Testis (tissue), 3 donors: ENCODE data around the gene DIABLO. TPM values are rescaled to one million over a fixed set of nuclear protein-coding genes. Genes with fewer than 3 reads are reported as not detected.

Source experiments
- DNase-seq: peaks from one replicate; pipeline ENCODE4 v3.0.0-alpha.2; 2019
- H3K27ac ChIP-seq, 2 donors: fragments of 200-600 bp; sonication (generic); one replicate each; pipeline ENCODE4 v1.5.1; 2019
- H3K27me3 ChIP-seq: fragments of 200-600 bp; sonication (generic); one replicate; pipeline ENCODE4 v1.5.1; 2019
- H3K36me3 ChIP-seq: fragments of 200-600 bp; sonication (generic); one replicate; pipeline ENCODE4 v1.5.1; 2017; ENCODE audit warnings: low read depth; ENCODE audit errors: missing control alignments
- H3K4me1 ChIP-seq: fragments of 200-600 bp; sonication (generic); one replicate; pipeline ENCODE4 v1.5.1; 2019
- H3K4me3 ChIP-seq, 2 donors: fragments of 200-600 bp; sonication (generic); one replicate each; pipeline ENCODE4 v1.5.1; 2017 to 2019
- H3K9me3 ChIP-seq: fragments of 200-600 bp; sonication (generic); one replicate; pipeline ENCODE4 v1.5.1; 2017
- POLR2A ChIP-seq: fragments of 450-650 bp; IDR thresholded peaks from one replicate; pipeline ENCODE4 v1.6.1; 2017; ENCODE audit warnings: antibody characterized with exemption, mild to moderate bottlenecking, moderate library complexity
- WGBS, 2 donors: methylation state at CpG; one replicate each; pipeline ENCODE4 v1.1.5; 2018; 5-methylcytosine and 5-hydroxymethylcytosine counted together
- intact Hi-C: fragments of 100-400 bp; cut with DNase I; formaldehyde crosslinking; loops from one replicate; pipeline ENCODE4 v1.15.1; 2023; ENCODE audit warnings: low total_unique reads
- polyA plus RNA-seq: library from polyadenylated mRNA; stranded (reverse); fragments of 350-450 nt; fragmentation: Illumina TruSeq; extraction: RNeasy Lipid Tissue Mini Kit (QIAGEN cat#74804); gene quantifications from one replicate; pipeline ENCODE4 v1.2.3, GENCODE V29; 2014; ENCODE audit warnings: low read depth, low replicate concordance; ENCODE audit not compliant: insufficient read depth
- total RNA-seq, 2 donors: library from RNA; depleted of rRNA; stranded (reverse); fragments of >200 nt; gene quantifications; one replicate each; pipeline ENCODE4 v1.2.3, GENCODE V29; 2016
- TF ChIP-seq, protein P1 (sequence below), 3 experiments: fragments of 450-650 bp in 2 of 3; fragments of 200-600 bp in 1 of 3; sonication (generic) in 1 of 3; IDR thresholded peaks; one replicate each; pipeline ENCODE4 v1.5.1; 2016 to 2019; ENCODE audit warnings: antibody characterized with exemption in 3 of 3, mild to moderate bottlenecking in 2 of 3, moderate library complexity in 1 of 3

The DIABLO gene
- total and polyA plus RNA-seq, 3 donors from 2014 or later = 138 to 204 (median 203) TPM

DNA sequence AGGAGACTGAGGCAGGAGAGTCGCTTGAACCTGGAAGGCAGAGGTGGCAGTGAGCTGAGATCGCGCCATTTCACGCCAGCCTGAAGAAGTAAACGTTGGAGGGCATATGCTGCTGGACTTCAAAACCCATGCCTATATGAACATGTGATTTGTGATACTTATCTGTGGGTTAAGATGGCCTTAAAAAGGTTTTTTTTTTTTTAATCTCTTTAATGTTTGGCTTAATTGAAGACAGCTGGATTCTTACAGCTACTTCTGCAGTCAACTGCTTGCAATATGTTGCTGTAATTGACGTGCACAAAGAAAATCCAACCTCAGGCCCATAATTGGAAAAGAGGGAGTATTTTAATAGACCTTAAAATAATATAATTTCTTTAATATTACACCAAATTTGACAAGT lies 23.8 kb downstream of the DIABLO start:
- no peak for TF ChIP-seq POLR2A
- TF ChIP-seq, protein P1, sequence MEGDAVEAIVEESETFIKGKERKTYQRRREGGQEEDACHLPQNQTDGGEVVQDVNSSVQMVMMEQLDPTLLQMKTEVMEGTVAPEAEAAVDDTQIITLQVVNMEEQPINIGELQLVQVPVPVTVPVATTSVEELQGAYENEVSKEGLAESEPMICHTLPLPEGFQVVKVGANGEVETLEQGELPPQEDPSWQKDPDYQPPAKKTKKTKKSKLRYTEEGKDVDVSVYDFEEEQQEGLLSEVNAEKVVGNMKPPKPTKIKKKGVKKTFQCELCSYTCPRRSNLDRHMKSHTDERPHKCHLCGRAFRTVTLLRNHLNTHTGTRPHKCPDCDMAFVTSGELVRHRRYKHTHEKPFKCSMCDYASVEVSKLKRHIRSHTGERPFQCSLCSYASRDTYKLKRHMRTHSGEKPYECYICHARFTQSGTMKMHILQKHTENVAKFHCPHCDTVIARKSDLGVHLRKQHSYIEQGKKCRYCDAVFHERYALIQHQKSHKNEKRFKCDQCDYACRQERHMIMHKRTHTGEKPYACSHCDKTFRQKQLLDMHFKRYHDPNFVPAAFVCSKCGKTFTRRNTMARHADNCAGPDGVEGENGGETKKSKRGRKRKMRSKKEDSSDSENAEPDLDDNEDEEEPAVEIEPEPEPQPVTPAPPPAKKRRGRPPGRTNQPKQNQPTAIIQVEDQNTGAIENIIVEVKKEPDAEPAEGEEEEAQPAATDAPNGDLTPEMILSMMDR (IDR thresholded peaks at IDR 0.05) = no peak
- Histone ChIP-seq H3K36me3 (no peaks in the 10 kb centered on the region), H3K9me3 (no peaks in the 10 kb centered on the region), H3K4me1 (no peaks in the 10 kb centered on the region), H3K27ac (no peak overlapping the region), H3K27me3 (no peaks in the 10 kb centered on the region), H3K4me3 (no peak overlapping the region)
- no peak for DNase-seq
- 88 to 91% methylated on average over 6 of the region's 6 CpGs for WGBS, 2 donors
- intact Hi-C loops = no loop called here

- 87 to 95% methylated on average over 4 to 5 of the region's 5 CpGs for WGBS, 2 donors
- TF ChIP-seq, protein P1 (IDR thresholded peaks at IDR 0.05) = no peak
- TF ChIP-seq POLR2A = no peak
- intact Hi-C loops = no loop called here
- no peak for DNase-seq
- Histone ChIP-seq H3K36me3 (no peaks in the 10 kb centered on the region), H3K27me3 (no peaks in the 10 kb centered on the region), H3K4me1 (no peaks in the 10 kb centered on the region), H3K4me3 (no peak overlapping the region), H3K9me3 (no peaks in the 10 kb centered on the region), H3K27ac (no peak overlapping the region)
These were observed 24.5 kb downstream of the DIABLO start for GRCh38 chr12:122201381-122201780.

- Histone ChIP-seq H3K4me1 (no peaks in the 10 kb centered on the region), H3K9me3 (no peaks in the 10 kb centered on the region), H3K27ac (no peak overlapping the region), H3K4me3 (no peak overlapping the region), H3K36me3 (no peaks in the 10 kb centered on the region), H3K27me3 (no peaks in the 10 kb centered on the region)
- WGBS, 2 donors = 75 to 76% methylated on average over 6 to 24 of the region's 24 CpGs
- no peak for DNase-seq
- intact Hi-C loops = no loop called here
- TF ChIP-seq, protein P1 (IDR thresholded peaks at IDR 0.05) = no peak
- TF ChIP-seq POLR2A = no peak
These were observed 25.2 kb downstream of the DIABLO start for GRCh38 chr12:122200541-122201175.

DNA sequence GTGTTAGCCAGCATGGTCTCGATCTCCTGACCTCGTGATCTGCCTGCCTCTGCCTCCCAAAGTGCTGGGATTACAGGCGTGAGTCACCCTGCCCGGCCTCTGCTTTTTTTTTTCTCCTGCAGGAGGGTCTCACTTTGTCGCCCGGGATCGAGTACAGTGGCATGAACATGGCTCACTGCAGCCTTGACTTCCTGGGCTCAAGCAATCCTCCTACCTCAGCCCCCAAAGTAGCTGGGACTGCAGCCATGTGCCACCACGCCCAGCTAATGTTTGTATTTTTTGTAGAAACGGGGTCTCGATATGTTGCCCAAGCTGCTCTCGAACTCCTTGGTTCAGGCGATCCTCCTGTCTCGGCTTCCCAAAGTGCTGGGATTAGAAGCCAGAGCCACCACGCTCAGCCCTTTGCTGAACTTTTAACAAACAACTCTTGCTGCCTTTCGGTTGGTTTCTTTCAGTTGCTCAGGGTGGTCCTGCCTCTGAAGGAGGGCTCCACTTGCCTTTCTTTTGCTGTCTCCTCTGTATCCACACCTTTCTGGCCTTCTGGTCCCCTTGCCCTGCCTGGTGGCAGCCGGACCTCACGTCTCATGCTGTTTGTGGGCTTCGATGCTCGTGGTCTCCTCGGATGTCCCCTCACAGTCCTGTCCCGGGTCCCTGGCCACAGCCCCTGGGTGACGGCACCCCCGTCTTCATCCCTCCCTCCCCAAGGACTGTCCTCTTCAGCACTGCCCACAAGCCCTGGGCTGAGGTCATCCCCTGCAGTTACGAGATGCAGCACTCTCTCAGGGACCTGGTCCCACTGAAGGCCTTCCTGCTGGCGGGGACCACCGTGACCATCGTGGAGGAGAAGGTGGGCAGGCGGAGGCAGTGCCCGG lies 26.1 kb downstream of the DIABLO start:
- no peak overlapping the region for H3K27ac ChIP-seq
- no peak for TF ChIP-seq POLR2A
- TF ChIP-seq, protein P1 (IDR thresholded peaks at IDR 0.05) = no peak
- 90 to 93% methylated on average over 23 to 29 of the region's 29 CpGs for WGBS, 2 donors
- H3K9me3 ChIP-seq = no peaks in the 10 kb centered on the region
- no peak for DNase-seq
- H3K36me3 ChIP-seq = no peaks in the 10 kb centered on the region
- no peaks in the 10 kb centered on the region for H3K27me3 ChIP-seq
- H3K4me3 ChIP-seq = no peak overlapping the region
- intact Hi-C loops = no loop called here
- no peaks in the 10 kb centered on the region for H3K4me1 ChIP-seq
